Glomerular endothelial cell (primary cell): ENCODE results near the gene CUEDC1. TPM values are rescaled to one million over a fixed set of nuclear protein-coding genes. Genes with fewer than 3 reads are reported as not detected.
"Not testable (repeated sequence)": the region's sequence is repeated elsewhere in the genome, so short reads cannot be mapped to it uniquely, and the experiment has no call there.

Experiments used
- DNase-seq: peaks from one replicate; pipeline ENCODE4 v3.0.0-alpha.2; 2011; ENCODE audit warnings: low read depth, low spot score; ENCODE audit errors: extremely low read depth
- total RNA-seq: library from RNA; depleted of rRNA; stranded (reverse); fragments of >200 nt; gene quantifications from 2 replicates; pipeline ENCODE4 v1.2.3, GENCODE V29; 2015

CUEDC1 gene
- total RNA-seq, 1 donor from 2014 or later: 19.8 TPM

DNA sequence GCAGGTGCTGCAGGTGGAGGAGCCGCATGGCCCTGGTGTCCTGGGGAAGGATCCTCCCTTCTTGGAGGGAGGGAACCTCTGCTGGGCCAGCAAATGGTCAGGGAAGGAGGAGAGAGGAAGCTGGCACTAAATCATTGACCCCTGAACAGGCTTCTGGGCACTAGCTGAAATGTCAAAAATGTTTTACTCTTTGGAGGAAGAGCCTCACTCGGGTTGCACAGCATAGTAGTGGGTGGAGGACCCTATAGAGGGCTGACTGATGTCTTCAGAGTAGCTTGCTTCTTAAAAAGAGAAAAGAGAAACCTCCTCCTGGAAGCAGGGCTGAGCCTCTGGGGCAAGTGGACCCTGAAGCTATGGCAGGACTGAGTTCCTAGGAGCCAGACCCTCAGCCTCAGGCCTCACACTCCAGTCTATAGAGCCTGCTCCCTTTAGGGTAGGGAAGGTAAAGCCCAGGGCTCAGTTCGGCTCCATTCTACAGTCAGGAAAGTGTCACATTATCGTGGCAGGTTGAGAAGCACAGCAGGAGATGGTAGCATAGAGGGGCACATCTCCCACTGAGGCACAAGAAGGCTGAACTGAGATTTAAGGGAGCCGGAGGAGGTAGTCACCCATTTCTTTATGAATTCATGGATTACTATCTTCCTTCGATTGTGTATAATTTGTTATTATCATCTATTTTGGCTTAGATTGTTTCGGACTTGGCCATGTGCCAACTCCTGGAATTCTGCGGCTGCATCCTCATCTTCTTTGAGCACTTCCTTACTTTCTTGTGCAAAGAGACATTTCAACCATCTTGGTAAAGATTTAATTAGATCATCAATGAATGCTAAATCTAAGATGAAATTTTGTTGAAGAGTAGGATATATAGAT, 7.3 kb upstream of the CUEDC1 start:
- no peak for DNase-seq

- no peak for DNase-seq
Observed at GRCh38 chr17:57959929-57960328, 4.7 kb upstream of the CUEDC1 start.

DNA sequence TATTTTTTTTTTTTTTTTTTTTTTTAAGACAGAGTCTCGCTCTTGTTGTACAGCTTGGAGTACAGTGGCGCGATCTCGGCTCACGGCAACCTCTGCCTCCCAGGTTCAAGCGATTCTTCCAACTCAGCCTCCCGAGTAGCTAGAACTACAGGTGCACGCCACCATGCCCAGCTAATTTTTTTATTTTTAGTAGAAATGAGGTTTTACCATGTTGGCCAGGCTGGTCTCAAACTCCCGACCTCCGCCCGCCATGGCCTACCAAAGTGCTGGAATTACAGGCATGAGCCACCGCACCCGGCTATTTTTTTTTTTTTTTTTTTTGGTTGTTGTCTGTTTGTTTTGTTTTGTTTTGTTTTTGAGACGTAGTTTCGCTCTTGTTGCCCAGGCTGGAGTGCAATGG, 3.2 kb upstream of the CUEDC1 start:
- DNase-seq: not testable (repeated sequence)

- no peak for DNase-seq
Observed at GRCh38 chr17:57957886-57958285, 2.7 kb upstream of the CUEDC1 start.

- DNase-seq: no peak
Observed at GRCh38 chr17:57957120-57957850, 2.1 kb upstream of the CUEDC1 start.

- no peak for DNase-seq
Observed at GRCh38 chr17:57956291-57957119, 1.3 kb upstream of the CUEDC1 start.

DNA sequence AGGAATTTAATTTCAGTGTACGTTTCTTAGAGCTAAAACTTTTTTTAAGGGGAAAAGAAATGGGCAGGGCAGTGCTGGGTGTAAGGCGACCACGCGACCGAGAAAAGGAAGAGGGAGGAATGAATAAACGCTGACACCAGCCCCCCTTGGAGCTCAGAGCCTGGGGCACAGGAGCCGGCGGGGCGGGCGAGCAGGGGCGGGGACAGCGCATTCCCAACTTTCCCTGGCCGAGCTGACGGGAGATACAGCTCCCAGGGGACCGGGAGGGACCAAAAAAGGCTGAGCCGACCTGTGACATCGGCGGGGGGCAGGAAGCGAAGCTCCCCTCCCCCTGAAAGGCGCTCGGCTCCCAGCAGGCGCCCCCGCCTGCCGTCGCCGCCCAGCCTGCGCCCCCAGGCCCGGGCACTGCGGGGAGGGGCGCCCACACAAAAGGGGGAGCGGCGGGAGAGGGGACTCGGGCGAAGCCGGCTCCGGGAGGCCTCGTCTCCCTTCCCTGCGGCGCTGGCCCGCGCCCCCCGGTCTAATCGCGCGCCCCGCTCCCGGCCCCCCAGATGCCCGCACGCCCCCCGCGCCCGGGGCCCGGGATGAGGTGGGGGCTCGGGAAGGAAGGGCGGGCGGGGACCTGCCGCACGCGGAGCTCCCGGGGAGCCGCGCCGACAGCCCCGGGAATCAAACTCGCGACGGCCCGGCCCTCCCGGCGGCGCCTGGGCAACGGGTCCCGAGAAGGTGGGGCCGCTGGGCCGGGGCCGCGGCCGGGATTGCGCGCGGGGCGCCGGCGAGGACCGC, 622 bp downstream of the CUEDC1 start:
- DNase-seq: no peak

GRCh38 chr17:57953705-57954396, 1.4 kb downstream of the CUEDC1 start:
- no peak for DNase-seq

DNA sequence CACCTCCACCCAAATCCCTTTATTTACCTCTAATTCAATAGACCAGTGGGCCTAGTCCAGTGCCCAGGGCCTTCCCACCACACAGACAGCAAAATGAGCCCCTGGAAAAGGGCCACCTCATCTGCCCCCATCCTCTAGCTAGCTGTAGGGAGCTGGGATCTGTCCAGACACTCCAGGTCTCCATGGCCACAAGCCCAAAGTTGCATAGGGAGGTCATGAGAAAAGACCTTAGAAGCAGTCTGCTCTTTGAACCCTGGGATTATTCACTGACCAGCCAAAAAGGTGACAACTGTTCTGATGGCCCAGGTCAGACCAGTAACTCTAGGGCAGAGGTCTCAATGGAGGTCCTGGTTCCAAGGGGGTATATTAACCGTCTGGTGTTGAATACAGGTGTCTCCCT, 2.0 kb downstream of the CUEDC1 start:
- DNase-seq: no peak

- no peak for DNase-seq
Observed at GRCh38 chr17:57949649-57950048, 5.6 kb downstream of the CUEDC1 start.

GRCh38 chr17:57948555-57949420, 6.4 kb downstream of the CUEDC1 start:
- DNase-seq: no peak

- DNase-seq: no peak
Observed at GRCh38 chr17:57948169-57948554, 7.0 kb downstream of the CUEDC1 start.

- no peak for DNase-seq
Observed at GRCh38 chr17:57947369-57947768, 7.8 kb downstream of the CUEDC1 start.

DNA sequence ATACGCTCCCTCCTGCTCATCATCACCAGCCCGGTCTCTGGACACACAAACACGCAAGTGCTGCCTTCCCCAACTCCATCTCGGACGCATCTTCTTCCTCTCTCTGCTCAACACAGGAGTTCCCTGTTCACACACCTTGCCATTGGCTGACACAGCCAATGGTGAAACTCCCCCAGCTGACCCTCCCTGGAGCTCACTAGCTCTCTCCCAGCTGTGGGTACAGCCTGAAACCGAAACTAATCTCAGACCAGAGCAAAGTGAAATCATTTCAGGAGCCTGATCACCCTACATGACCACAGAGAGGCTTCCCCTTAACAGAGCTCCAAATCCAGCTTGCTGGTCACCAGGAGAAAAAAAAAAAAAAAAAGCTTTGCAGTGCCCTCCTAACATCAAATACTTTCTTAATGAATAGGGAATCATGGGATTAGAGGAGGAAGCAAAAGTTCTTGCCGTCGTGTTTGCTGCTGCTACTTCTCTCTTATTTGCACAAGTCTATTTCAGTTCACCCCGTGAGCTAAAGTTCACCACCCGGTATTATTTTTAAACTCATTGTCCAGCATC, 8.3 kb downstream of the CUEDC1 start:
- no peak for DNase-seq

- DNase-seq: no peak
Observed at GRCh38 chr17:57945996-57946797, 9.0 kb downstream of the CUEDC1 start.

DNA sequence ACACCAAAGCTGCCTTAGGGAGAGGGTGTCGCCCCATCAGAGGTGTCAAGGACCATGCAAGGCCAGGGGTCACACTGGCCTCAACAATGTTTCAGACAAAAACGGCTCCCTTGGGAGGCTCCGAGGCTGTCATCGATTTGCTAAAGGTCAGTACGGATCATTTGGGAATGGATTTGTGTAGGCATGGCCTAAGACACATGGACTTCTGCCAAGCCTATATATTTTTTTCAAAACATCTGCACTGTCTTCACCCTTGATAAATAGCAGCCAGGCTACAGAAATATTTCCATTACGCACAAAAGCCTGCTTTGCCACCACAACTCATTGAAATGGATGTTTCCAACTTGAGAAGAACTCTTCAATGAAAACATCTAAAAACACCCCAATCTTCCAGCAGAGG, 10.3 kb downstream of the CUEDC1 start:
- no peak for DNase-seq

DNA sequence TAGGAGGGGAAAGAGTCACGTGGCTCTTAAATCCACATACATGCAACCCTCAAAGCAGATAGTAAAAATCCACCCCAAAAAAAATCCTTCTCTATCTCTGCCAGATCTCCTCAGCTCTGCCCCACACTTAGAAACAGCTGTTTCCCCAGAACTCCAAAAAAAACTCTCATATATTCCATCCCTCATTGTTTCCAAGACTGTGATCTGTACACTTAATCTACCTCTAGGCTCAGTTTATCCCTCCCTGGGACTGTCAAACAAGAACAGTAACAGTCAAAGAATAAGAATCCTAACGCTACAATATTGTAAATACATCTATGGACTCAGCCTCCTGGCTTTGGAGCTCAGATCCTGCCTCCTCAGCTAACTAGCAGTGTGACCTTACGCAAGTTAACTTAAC, 11.6 kb downstream of the CUEDC1 start:
- no peak for DNase-seq

GRCh38 chr17:57943140-57943539, 12.1 kb downstream of the CUEDC1 start:
- DNase-seq: no peak
